Adipocyte (in vitro differentiated cells): Measurements from ENCODE around the gene GSTM4.
"Not testable (repeated sequence)": the region's sequence is repeated elsewhere in the genome, so short reads cannot be mapped to it uniquely, and the experiment has no call there.

ENCODE experiments used
- DNase-seq: peaks from one replicate; pipeline ENCODE4 v3.0.0-alpha.2; 2015; ENCODE audit warnings: low read depth
- H3K27me3 ChIP-seq: replicated peaks from 2 replicates; pipeline ENCODE4 v1.7.0; 2013; ENCODE audit warnings: mild to moderate bottlenecking, low read length, moderate library complexity; ENCODE audit not compliant: control insufficient read depth, insufficient read depth
- H3K36me3 ChIP-seq: 2 replicates; pipeline ENCODE4 v1.7.0; 2013; ENCODE audit warnings: low read length, mild to moderate bottlenecking, moderate library complexity; ENCODE audit not compliant: control insufficient read depth, insufficient read depth, severe bottlenecking
- H3K4me1 ChIP-seq: 2 replicates; pipeline ENCODE4 v1.7.0; 2013; ENCODE audit warnings: mild to moderate bottlenecking, low read length, moderate library complexity; ENCODE audit not compliant: control insufficient read depth, insufficient read depth
- H3K4me3 ChIP-seq: 2 replicates; pipeline ENCODE4 v1.7.0; 2013; ENCODE audit warnings: mild to moderate bottlenecking, low read length, moderate library complexity
- H3K9ac ChIP-seq: 2 replicates; pipeline ENCODE4 v1.7.0; 2013; ENCODE audit warnings: mild to moderate bottlenecking, low read length, moderate library complexity
- H3K9me3 ChIP-seq: 2 replicates; pipeline ENCODE4 v1.7.0; 2013; ENCODE audit warnings: mild to moderate bottlenecking, low read length, moderate library complexity; ENCODE audit not compliant: control insufficient read depth

The GSTM4 gene

GRCh38 chr1:109694400-109694799 lies 38.5 kb downstream of the GSTM4 start:
- DNase-seq, H3K36me3 ChIP-seq: not testable (repeated sequence)

GRCh38 chr1:109695138-109695537 lies 39.2 kb downstream of the GSTM4 start:
- H3K36me3 ChIP-seq, H3K4me1 ChIP-seq, H3K4me3 ChIP-seq, H3K27me3 ChIP-seq, H3K9ac ChIP-seq, H3K9me3 ChIP-seq, DNase-seq: not testable (repeated sequence)

More at GRCh38 chr1:109694400-109694799, 38.5 kb downstream of the GSTM4 start:
- not testable (repeated sequence) for H3K27me3 ChIP-seq, H3K9me3 ChIP-seq, H3K4me1 ChIP-seq, H3K9ac ChIP-seq, H3K4me3 ChIP-seq

GRCh38 chr1:109697066-109697465 lies 41.2 kb downstream of the GSTM4 start:
- no peak overlapping the region for H3K4me3 ChIP-seq
- no peaks in the 10 kb centered on the region for H3K9me3 ChIP-seq
- no peaks in the 10 kb centered on the region for H3K36me3 ChIP-seq
- no peak overlapping the region for H3K9ac ChIP-seq
- no peak for DNase-seq
- no peaks in the 10 kb centered on the region for H3K4me1 ChIP-seq
- H3K27me3 ChIP-seq: no peaks in the 10 kb centered on the region

GRCh38 chr1:109697861-109698260 lies 42.0 kb downstream of the GSTM4 start:
- H3K9ac ChIP-seq, H3K4me3 ChIP-seq, H3K9me3 ChIP-seq, H3K27me3 ChIP-seq, DNase-seq, H3K36me3 ChIP-seq, H3K4me1 ChIP-seq: not testable (repeated sequence)

- not testable (repeated sequence) for DNase-seq, H3K36me3 ChIP-seq, H3K9me3 ChIP-seq, H3K9ac ChIP-seq, H3K4me3 ChIP-seq, H3K4me1 ChIP-seq, H3K27me3 ChIP-seq
These were observed 47.0 kb downstream of the GSTM4 start for GRCh38 chr1:109702940-109703339.

GRCh38 chr1:109704173-109704572 lies 48.3 kb downstream of the GSTM4 start:
- no peaks in the 10 kb centered on the region for H3K4me1 ChIP-seq
- no peak for DNase-seq
- no peak overlapping the region for H3K4me3 ChIP-seq
- H3K27me3 ChIP-seq: no peaks in the 10 kb centered on the region
- H3K9ac ChIP-seq: no peak overlapping the region
- H3K9me3 ChIP-seq: peaks cover 6% of the 10 kb centered on the region
- no peaks in the 10 kb centered on the region for H3K36me3 ChIP-seq

- DNase-seq: no peak
- H3K36me3 ChIP-seq: no peaks in the 10 kb centered on the region
These were observed 49.5 kb downstream of the GSTM4 start for GRCh38 chr1:109705411-109705810.

GRCh38 chr1:109708949-109709348 lies 53.0 kb downstream of the GSTM4 start:
- H3K4me3 ChIP-seq, H3K9ac ChIP-seq, H3K27me3 ChIP-seq, H3K36me3 ChIP-seq, DNase-seq, H3K4me1 ChIP-seq, H3K9me3 ChIP-seq: not testable (repeated sequence)

More at GRCh38 chr1:109705411-109705810, 49.5 kb downstream of the GSTM4 start:
- Histone ChIP-seq H3K27me3 (no peaks in the 10 kb centered on the region), H3K4me1 (no peaks in the 10 kb centered on the region), H3K9me3 (peaks cover 6% of the 10 kb centered on the region), H3K9ac (no peak overlapping the region), H3K4me3 (no peak overlapping the region)

- not testable (repeated sequence) for H3K9me3 ChIP-seq, H3K4me3 ChIP-seq, H3K4me1 ChIP-seq, H3K36me3 ChIP-seq, H3K9ac ChIP-seq, H3K27me3 ChIP-seq, DNase-seq
These were observed 53.9 kb downstream of the GSTM4 start for GRCh38 chr1:109709822-109710221.
